Measurements from ENCODE around the gene ACAT1. TPM values are rescaled to one million over a fixed set of nuclear protein-coding genes. Genes with fewer than 3 reads are reported as not detected.

The ACAT1 gene
- total and polyA plus RNA-seq, 2 of the 4 experiments (the other 2 are of a cell fraction) = 57.7 to 59.9 TPM

DNA sequence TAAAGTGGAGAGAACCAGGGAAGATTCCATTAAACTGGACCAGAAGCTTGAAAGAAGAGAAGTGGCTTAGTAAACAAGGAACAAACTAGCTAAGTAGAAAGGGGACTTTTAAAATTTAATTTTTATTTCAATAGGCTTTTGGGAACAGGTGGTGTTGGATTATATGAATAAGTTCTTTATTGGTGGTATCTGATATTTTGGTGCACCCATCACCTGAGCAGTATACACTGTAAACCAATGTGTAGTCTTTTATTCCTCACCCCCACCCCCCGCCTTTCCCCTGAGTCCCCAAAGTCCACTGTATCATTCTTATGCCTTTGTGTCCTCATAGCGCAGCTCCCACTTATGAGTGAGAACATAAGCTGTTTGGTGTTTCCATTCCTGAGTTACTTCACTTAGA is 7.4 kb downstream of the ACAT1 start:
- no peak overlapping the region for H4K5ac ChIP-seq (ENCODE audit: low read depth, low read length)
- 0 out of 2 replicates have a peak, but pooled peaks cover 2% of the 10 kb centered on the region for H3K36me3 ChIP-seq (ENCODE audit: control insufficient read depth, insufficient read depth, low read length)
- in situ Hi-C loops (cut with MboI; ENCODE audit: low sequenced_read_pairs) = no loop called here
- peaks cover 13 to 38% of the 10 kb centered on the region in 2 experiments; a peak in 3 of 4 replicates for H3K79me1 ChIP-seq (ENCODE audit: low read depth in 1 of 2, low read length in 2 of 2)
- H3K4me1 ChIP-seq (ENCODE audit: control insufficient read depth, insufficient read depth, low read length) = no peaks in the 10 kb centered on the region
- no peaks in the 10 kb centered on the region for H3K9me3 ChIP-seq (ENCODE audit: control insufficient read depth, insufficient read depth, low read length)
- no peak overlapping the region for H3K4me3 ChIP-seq (ENCODE audit: insufficient read depth, low read depth, low read length)
- H3K9me1 ChIP-seq (ENCODE audit: insufficient read depth, low read length) = peaks cover 14% of the 10 kb centered on the region
- H3K18ac ChIP-seq (ENCODE audit: low read depth, low read length) = no peak overlapping the region
- no peak overlapping the region for H4K8ac ChIP-seq (ENCODE audit: low read depth in 2 of 2, low read length in 2 of 2)
- H3K27ac ChIP-seq (ENCODE audit: insufficient read depth, low read length) = no peak overlapping the region
- H2AK9ac ChIP-seq (replicated peaks; ENCODE audit: low read depth, low read length, poor library complexity) = no peak overlapping the region
- no peak for ATAC-seq (ENCODE audit: low read depth)
- H3K23ac ChIP-seq (ENCODE audit: low read depth, low read length) = no peak overlapping the region
- no peak overlapping the region for H3K4me2 ChIP-seq (ENCODE audit: low read depth, low read length)
- no peak overlapping the region for H2BK5ac ChIP-seq (ENCODE audit: low read depth, low read length, poor library complexity, severe bottlenecking)
- intact Hi-C loops (cut with micrococcal nuclease) = no loop called here
- no peak overlapping the region for H3K9ac ChIP-seq (ENCODE audit: low read depth, low read length)
- H2BK15ac ChIP-seq (ENCODE audit: low read depth, low read length) = no peak overlapping the region
- no peak overlapping the region for H2AK5ac ChIP-seq (ENCODE audit: low read depth, low read length)
- dilution Hi-C loops (cut with HindIII; ENCODE audit: low sequenced_read_pairs, unreplicated experiment) = no loop called here
- CTCF ChIA-PET = interaction anchor here (0.6 kb wide), 1 partner anchor 1810 kb away, joined by 4 read pairs; no protein-coding TSS in a partner anchor
- no peak overlapping the region for H3K14ac ChIP-seq (replicated peaks; ENCODE audit: low read depth, low read length)
- no peak for TF ChIP-seq POLR2A (IDR thresholded peaks at IDR 0.05; ENCODE audit: low read depth, low read length)
- no peak for TF ChIP-seq FOS (IDR thresholded peaks at IDR 0.05; ENCODE audit: low read depth, low read length)
- TF ChIP-seq, protein P1, sequence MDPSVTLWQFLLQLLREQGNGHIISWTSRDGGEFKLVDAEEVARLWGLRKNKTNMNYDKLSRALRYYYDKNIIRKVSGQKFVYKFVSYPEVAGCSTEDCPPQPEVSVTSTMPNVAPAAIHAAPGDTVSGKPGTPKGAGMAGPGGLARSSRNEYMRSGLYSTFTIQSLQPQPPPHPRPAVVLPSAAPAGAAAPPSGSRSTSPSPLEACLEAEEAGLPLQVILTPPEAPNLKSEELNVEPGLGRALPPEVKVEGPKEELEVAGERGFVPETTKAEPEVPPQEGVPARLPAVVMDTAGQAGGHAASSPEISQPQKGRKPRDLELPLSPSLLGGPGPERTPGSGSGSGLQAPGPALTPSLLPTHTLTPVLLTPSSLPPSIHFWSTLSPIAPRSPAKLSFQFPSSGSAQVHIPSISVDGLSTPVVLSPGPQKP (IDR thresholded peaks at IDR 0.05; ENCODE audit: borderline replicate concordance, low read depth, low read length) = no peak
- H4K91ac ChIP-seq (ENCODE audit: insufficient read depth, low read depth, low read length) = no peak overlapping the region
- H3K4ac ChIP-seq (ENCODE audit: low read depth, low read length) = no peak overlapping the region
- POLR2A ChIA-PET (ENCODE audit: unreplicated experiment) = no interaction called here
- no peak overlapping the region for H2AFZ ChIP-seq (replicated peaks; ENCODE audit: low read length, poor library complexity)
- H3K27me3 ChIP-seq (ENCODE audit: control insufficient read depth, insufficient read depth, low read length) = no peaks in the 10 kb centered on the region
- no peak overlapping the region for H2BK120ac ChIP-seq (ENCODE audit: low read depth, low read length)
- no CpG with 5 or more reads among the region's 2 CpGs for WGBS, 2 experiments (ENCODE audit: extremely low coverage in 2 of 2, insufficient read length in 1 of 2)
- H2BK20ac ChIP-seq (ENCODE audit: low read depth, low read length) = no peak overlapping the region
- no peaks in the 10 kb centered on the region for H4K20me1 ChIP-seq (ENCODE audit: insufficient read depth, low read length)
- no peak for DNase-seq
- no peak overlapping the region for H3K56ac ChIP-seq (ENCODE audit: extremely low read depth, insufficient read depth, low read length)
- BruUV-seq (replicated peaks) = no TSS peak

Data from IMR-90 (cell line).